K562 (cell line): ENCODE results near the gene SPPL3. TPM values are rescaled to one million over a fixed set of nuclear protein-coding genes. Genes with fewer than 3 reads are reported as not detected.

Source experiments
- BRF1 ChIP-seq: IDR thresholded peaks from 3 replicates; pipeline ENCODE4 v1.6.1; 2011; ENCODE audit warnings: borderline replicate concordance, mild to moderate bottlenecking; ENCODE audit not compliant: insufficient read length; ENCODE audit errors: extremely low read depth
- HNRNPH1 ChIP-seq: fragments of 200-400 bp; formaldehyde crosslinking; optimal IDR thresholded peaks from 2 replicates; pipeline ENCODE3; 2017; ENCODE audit warnings: low read depth, mild to moderate bottlenecking, low read length, moderate library complexity
- polyA plus RNA-seq, 8 experiments: library from polyadenylated mRNA; depleted of rRNA in 4 of 8; stranded (reverse) in 5 of 8; unstranded in 3 of 8; fragments of >200 nt; fragmentation: Nextera tagmentation in 2 of 8; fragmentation: Illumina TruSeq in 1 of 8; extraction: Ambion mirVana in 2 of 8; extraction: Trizol in 1 of 8; gene quantifications; 2 replicates each; pipeline versions ENCODE4 v1.2.1 to v1.2.3, GENCODE V29; 2011 to 2014; ENCODE audit warnings: inconsistent platforms in 1 of 8, missing spikeins in 1 of 8
- total RNA-seq, 7 experiments: library from RNA; depleted of rRNA in 6 of 7; stranded (reverse); fragments of >200 nt in 6 of 7; fragmentation: Illumina TruSeq in 2 of 7; extraction: Trizol in 2 of 7; gene quantifications; 2 replicates each; pipeline versions ENCODE4 v1.2.1 to v1.2.3, GENCODE V29; 2011 to 2021; ENCODE audit warnings: low replicate concordance in 1 of 7
- TF ChIP-seq, protein P1 (sequence below), 2 experiments: IDR thresholded peaks; 2 replicates each; pipeline ENCODE4 v1.6.1; 2011; ENCODE audit warnings: borderline replicate concordance in 1 of 2, control low read depth in 1 of 2, low read depth in 1 of 2, low read length in 1 of 2, mild to moderate bottlenecking in 1 of 2, mixed read lengths in 1 of 2, moderate library complexity in 1 of 2; ENCODE audit not compliant: insufficient read depth in 1 of 2, insufficient read length in 1 of 2, poor library complexity in 1 of 2, severe bottlenecking in 1 of 2; ENCODE audit errors: extremely low read depth in 1 of 2
- TF ChIP-seq, protein P2 (sequence below): fragments of 450-650 bp; IDR thresholded peaks from 2 replicates; pipeline ENCODE4 v1.6.1; 2014; ENCODE audit warnings: low read depth, mild to moderate bottlenecking, moderate library complexity, borderline replicate concordance
- TF ChIP-seq, protein P3 (sequence below): fragments of 250-450 bp; sonication (Bioruptor Pico); IDR thresholded peaks from 2 replicates; pipeline ENCODE4 v1.4.0; 2020
- TF ChIP-seq, protein P4 (sequence below): fragments of 450-650 bp; formaldehyde crosslinking; conservative IDR thresholded peaks from 2 replicates; pipeline ENCODE4 v1.4.0; 2022; ENCODE audit warnings: mild to moderate bottlenecking, missing genetic modification characterization

SPPL3 gene
- total and polyA plus RNA-seq, 9 of the 15 experiments (the other 6 are each of a cell fraction or from before 2014, with no cell fraction given), result 2.9 to 32.1 (median 7.1) TPM

GRCh38 chr12:120724720-120725119, 179.4 kb downstream of the SPPL3 start (continued):
- TF ChIP-seq, protein P1, sequence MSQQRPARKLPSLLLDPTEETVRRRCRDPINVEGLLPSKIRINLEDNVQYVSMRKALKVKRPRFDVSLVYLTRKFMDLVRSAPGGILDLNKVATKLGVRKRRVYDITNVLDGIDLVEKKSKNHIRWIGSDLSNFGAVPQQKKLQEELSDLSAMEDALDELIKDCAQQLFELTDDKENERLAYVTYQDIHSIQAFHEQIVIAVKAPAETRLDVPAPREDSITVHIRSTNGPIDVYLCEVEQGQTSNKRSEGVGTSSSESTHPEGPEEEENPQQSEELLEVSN (IDR thresholded peaks at IDR 0.05; ENCODE audit: borderline replicate concordance in 1 of 2, extremely low read depth in 1 of 2, insufficient read depth in 1 of 2, insufficient read length in 1 of 2, low read depth in 1 of 2, low read length in 1 of 2, poor library complexity in 1 of 2, severe bottlenecking in 1 of 2), result no peak
- TF ChIP-seq, protein P2, sequence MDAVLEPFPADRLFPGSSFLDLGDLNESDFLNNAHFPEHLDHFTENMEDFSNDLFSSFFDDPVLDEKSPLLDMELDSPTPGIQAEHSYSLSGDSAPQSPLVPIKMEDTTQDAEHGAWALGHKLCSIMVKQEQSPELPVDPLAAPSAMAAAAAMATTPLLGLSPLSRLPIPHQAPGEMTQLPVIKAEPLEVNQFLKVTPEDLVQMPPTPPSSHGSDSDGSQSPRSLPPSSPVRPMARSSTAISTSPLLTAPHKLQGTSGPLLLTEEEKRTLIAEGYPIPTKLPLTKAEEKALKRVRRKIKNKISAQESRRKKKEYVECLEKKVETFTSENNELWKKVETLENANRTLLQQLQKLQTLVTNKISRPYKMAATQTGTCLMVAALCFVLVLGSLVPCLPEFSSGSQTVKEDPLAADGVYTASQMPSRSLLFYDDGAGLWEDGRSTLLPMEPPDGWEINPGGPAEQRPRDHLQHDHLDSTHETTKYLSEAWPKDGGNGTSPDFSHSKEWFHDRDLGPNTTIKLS, result no peak
- TF ChIP-seq, protein P3, sequence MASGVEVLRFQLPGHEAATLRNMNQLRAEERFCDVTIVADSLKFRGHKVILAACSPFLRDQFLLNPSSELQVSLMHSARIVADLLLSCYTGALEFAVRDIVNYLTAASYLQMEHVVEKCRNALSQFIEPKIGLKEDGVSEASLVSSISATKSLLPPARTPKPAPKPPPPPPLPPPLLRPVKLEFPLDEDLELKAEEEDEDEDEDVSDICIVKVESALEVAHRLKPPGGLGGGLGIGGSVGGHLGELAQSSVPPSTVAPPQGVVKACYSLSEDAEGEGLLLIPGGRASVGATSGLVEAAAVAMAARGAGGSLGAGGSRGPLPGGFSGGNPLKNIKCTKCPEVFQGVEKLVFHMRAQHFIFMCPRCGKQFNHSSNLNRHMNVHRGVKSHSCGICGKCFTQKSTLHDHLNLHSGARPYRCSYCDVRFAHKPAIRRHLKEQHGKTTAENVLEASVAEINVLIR (CRISPR knock-in tag), result no peak
- TF ChIP-seq HNRNPH1, result no peak
- TF ChIP-seq, protein P4, sequence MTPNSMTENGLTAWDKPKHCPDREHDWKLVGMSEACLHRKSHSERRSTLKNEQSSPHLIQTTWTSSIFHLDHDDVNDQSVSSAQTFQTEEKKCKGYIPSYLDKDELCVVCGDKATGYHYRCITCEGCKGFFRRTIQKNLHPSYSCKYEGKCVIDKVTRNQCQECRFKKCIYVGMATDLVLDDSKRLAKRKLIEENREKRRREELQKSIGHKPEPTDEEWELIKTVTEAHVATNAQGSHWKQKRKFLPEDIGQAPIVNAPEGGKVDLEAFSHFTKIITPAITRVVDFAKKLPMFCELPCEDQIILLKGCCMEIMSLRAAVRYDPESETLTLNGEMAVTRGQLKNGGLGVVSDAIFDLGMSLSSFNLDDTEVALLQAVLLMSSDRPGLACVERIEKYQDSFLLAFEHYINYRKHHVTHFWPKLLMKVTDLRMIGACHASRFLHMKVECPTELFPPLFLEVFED (CRISPR knock-in tag), result no peak
- no peak for TF ChIP-seq BRF1
